Ovary (tissue), 3 donors: ENCODE measurements around the gene ACVR1.

Experiments
- CTCF ChIP-seq, 3 donors: fragments of 450-650 bp in 2 of 3; fragments of 200-600 bp in 1 of 3; IDR thresholded peaks; one replicate each; pipeline versions ENCODE4 v1.5.1 to v1.8.0; 2016 to 2022; ENCODE audit warnings: antibody characterized with exemption in 3 of 3, mild to moderate bottlenecking in 1 of 3
- EP300 ChIP-seq: sonication (generic); formaldehyde crosslinking; IDR thresholded peaks from one replicate; pipeline ENCODE4 v1.6.1; 2017; ENCODE audit warnings: antibody characterized with exemption
- donor health status: DM: no; HTN: no; CAD: no.

GRCh38 chr2:157747280-157747679 lies 128.8 kb downstream of the ACVR1 start:
- TF ChIP-seq EP300 (no peak), CTCF (IDR thresholded peaks at IDR 0.05) (no peak)
